Effector CD4-positive, alpha-beta T cell (primary cell): ENCODE measurements around the gene REL.
"Not testable (repeated sequence)": the region's sequence is repeated elsewhere in the genome, so short reads cannot be mapped to it uniquely, and the experiment has no call there.

Experiments used
- DNase-seq: peaks from one replicate; pipeline ENCODE4 v3.0.0-alpha.2; 2020

Gene REL

DNA sequence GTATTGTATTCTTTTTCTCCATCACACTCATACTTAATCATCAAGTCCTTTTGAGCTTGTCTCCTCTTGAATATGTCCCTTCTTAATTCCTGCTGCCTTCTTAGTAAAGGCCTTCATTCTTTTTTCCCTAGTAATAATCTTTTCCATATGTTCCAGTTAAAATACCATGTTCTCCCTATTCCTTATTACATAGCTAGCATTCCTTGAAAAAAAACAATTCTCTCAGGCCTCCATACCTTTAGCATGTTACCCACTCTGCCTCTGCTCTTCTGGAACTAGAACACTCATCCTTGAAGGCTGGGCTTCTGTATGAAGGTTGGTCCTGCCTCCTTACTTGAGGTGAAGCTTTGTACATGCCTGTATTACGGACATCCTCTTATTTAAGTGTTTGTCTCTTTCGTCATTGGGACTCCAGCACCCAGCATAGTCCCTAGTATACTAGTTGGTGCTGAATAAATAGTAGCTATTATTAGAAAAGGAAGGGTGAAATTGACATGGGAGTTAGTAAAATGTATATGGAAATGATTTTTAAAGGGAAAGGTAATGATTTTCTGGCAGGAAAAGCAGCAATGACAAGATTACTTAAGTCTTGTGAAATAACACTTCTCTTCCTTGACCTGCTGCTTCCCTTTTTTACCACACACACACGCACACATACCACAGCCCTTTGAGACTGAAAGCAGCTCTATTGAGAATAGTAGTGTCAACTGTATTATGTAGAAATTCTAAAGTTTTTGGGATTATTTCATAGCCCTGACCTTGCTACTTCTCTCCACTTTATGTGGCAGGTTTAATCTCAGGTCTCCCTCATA lies 45.6 kb downstream of the REL start:
- DNase-seq, result no peak

- DNase-seq, result not testable (repeated sequence)
These were observed 50.7 kb downstream of the REL start for GRCh38 chr2:60932061-60932460.

DNA sequence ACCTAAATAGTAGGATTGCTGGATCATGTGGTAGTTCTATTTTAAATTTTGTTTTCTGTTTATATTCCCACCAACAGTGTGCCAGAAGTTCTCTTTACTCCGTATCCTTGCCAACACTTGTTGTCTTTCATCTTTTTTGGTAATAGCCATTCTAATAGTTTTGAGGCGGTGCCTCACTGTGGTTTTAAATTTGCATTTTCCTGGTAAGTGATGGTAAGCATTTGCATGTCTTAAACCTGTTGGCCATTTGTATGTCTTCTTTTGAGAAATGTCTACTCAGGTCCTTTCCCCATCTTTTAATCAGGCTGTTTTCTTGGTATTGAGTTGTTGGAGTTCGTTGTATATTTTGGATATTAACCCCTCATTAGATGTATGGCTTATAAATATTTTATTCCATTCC lies 51.6 kb downstream of the REL start:
- DNase-seq, result no peak

DNA sequence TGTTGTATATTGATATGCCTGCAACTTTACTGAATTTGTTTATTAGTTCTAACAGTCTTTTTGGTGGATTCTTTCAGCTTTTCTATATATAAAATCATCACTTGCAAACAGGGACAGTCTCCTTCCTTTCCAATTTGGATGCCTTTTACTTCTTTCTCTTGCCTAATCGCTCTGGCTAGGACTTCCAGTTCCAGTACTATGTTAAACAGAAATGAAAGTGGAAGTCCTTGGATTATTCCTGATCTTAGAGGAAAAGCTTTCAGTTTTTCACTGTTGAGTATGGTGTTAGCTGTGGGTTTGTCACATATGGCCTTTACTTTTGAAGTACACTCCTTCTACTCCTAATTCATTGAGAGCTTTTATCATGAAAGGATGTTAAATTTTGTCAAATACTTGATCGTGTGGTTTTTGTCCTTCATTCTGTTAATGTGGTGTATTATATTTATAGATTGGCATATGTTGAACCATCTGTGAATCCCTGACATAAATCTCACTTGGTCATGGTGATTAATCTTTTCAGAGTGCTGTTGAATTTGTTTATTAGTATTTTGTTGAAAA lies 52.9 kb downstream of the REL start:
- DNase-seq, result no peak

- no peak for DNase-seq
These were observed 55.4 kb downstream of the REL start for GRCh38 chr2:60936757-60937156.

GRCh38 chr2:60938301-60938700 lies 56.9 kb downstream of the REL start:
- no peak for DNase-seq

- no peak for DNase-seq
These were observed 58.2 kb downstream of the REL start for GRCh38 chr2:60939622-60940021.

GRCh38 chr2:60945341-60945740 lies 64.0 kb downstream of the REL start:
- no peak for DNase-seq

- no peak for DNase-seq
These were observed 65.7 kb downstream of the REL start for GRCh38 chr2:60947056-60947455.

GRCh38 chr2:60948161-60948560 lies 66.8 kb downstream of the REL start:
- no peak for DNase-seq

DNA sequence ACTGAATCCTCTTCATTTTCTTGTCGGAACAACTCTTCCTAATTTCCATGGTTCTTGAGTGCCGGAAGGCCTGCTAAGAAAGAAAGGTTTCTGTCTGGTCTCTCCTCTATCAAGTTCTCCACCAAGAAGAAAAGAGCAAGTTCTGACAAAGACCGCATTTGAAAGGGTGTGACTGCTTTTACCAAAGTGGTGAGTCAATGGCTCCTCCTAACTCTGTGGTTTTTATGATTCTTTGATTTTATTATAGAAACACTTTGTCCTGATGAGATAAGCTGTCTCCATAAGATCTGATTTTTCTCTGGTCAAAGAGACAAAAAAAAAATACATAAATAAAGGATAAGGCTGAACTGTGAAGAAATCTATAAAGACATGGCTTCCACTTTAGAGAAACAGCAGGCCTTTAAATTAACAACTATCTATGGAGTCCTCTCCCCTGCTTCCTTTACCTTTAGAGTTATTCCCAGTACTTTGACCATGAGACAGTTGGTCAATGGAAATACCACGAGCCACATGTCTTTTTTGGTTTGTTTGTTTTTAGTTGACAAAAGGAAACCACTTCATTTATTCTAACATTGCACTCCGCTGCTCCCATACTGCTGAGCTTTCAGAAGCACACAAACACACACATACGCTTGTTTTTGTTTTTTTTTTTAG lies 67.7 kb downstream of the REL start:
- DNase-seq, result no peak

- DNase-seq, result no peak
These were observed 72.8 kb downstream of the REL start for GRCh38 chr2:60954139-60954538.

- no peak for DNase-seq
These were observed 75.8 kb downstream of the REL start for GRCh38 chr2:60957224-60957623.

DNA sequence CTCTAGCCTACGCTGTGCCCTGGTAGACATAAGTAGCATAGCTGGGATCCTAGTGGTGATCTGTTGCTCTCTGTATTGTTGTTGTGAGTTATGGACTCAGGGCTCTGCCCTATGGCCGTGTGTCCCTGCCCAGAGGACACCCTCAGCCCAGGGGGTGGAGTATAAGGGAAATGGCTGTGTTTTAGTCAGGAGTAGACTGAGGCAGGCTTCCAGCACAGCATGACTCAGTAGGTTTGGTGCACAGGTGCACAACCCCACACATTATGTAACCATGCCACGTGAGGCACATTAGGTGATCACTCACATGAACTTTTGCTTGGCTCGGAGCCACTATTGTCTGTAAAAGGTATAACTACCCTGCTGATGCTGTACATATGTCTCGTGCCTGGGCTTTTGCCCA lies 76.3 kb downstream of the REL start:
- no peak for DNase-seq

DNA sequence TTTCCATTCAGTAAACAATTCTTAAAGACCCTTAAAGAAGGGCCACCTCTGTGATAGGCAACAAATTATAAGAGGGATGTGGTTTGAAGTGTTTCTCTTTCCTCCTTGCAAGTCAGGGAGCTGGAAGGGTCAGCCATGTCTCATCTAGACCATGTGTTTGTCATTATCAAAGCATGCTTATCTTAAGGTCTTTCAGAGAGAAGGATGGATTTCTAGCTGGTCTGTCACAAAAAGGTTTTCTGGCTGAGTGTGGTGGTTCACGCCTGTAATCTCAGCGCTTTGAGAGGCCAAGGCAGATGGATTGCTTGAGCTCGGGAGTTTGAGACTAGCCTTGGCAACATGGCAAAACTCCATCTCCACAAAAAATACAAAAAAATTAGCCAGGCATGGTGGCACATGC lies 77.0 kb downstream of the REL start:
- DNase-seq, result no peak

DNA sequence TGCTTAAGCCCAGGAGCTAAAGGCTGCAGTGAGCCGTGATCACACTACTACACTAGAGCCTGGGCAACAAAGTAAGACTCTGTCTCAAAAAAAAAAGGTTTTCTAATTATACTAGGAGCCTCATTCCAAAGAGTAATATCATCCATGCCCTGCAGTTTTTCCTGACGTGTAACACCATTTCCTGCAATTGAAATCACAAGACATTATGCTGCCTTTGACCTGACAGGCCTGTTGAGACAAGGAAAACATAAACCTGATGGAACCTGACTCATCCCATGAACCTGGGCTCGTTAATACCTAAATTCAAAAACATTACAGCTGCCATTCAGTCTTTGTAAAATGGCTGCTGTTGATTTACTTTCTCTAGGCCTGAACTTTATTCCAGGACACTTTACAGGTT lies 77.4 kb downstream of the REL start:
- DNase-seq, result no peak

- no peak for DNase-seq
These were observed 78.1 kb downstream of the REL start for GRCh38 chr2:60959501-60959900.

DNA sequence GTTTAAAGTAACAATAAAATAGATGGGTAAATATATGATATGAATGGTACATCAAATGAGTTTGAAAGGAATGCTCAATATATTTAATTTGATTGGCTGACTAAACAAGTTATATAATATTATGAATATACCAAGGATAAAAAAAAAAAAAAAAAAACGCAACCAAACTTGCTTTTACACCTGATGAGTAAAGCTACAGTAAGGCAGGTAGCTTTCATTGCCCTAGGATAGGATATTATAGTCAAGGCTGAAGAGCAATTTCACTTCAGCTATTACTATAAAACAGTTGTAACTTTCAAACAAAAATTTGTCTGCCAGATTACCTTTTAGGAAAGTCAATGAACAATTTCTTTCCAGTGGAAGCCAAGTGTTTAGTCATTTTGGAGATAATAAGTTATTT lies 79.3 kb downstream of the REL start:
- no peak for DNase-seq

DNA sequence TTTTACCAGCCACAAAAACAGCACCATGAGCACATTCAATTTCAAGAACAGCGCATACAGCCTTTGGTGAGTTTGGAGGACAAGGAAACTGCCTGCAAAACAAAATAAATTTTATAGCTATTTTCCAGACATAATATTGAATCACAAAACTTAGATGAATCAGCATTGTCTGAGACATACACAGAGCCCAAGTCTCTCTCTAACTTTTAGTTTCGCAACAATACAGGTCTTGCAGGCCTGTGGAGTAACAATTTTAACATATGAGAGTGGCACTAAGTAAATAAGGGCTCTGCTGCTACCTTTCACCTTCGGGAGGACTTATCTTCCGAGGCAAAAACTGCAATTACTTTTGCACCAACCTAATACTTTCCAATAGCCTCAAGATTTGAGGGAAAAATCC lies 80.1 kb downstream of the REL start:
- DNase-seq, result no peak

DNA sequence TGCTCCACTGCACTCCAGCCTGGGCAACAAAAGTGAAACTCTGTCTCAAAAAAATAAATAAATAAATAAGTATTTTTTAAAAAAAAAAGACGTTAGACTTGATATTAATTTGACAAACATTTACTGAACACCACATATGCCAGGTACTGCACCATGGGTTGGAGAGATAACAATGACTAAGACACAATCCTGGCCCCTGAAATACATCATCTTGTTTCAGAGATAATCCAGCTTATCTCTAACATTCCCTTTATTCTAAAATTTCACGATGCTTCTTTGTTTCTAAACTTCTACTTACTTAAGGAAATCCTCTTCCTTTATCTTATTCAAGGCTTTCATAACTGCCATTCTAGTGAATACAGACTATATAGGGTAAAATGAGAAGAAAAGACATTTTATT lies 81.2 kb downstream of the REL start:
- DNase-seq, result no peak

DNA sequence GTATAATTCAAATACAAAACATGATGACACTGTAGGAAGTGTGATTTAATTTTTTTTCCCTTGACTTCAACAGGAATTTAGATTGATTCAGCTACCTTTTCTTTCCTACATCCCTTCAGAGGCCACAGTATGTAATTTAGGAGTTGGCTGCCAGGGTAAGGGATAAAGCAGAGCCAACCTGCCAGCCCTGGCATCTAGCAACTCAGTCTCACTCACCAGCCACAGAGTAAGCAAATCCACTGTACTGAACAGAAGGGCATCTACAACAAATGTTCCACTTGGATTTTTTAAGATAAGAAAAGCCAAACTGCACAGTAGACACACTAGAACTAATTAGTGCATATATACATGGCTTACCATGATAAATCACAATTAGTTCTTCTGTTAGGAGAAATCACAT lies 81.8 kb downstream of the REL start:
- DNase-seq, result no peak

- no peak for DNase-seq
These were observed 83.5 kb downstream of the REL start for GRCh38 chr2:60964651-60965498.

- DNase-seq, result no peak
These were observed 84.1 kb downstream of the REL start for GRCh38 chr2:60965499-60965785.
